GM18519 (cell line): Measurements from ENCODE around the gene SMOC2.

Experiments used
- ATAC-seq: cut with Tn5 transposase; IDR thresholded peaks from one replicate; pipeline ENCODE4 v1.9.1; 2021; ENCODE audit warnings: mild to moderate bottlenecking, moderate library complexity; ENCODE audit not compliant: unreplicated experiment, low FRiP score

The SMOC2 gene

GRCh38 chr6:168472363-168472762 is 31.4 kb downstream of the SMOC2 start:
- no peak for ATAC-seq

- no peak for ATAC-seq
Measured at GRCh38 chr6:168473197-168473596, 32.2 kb downstream of the SMOC2 start.

GRCh38 chr6:168475188-168476013 is 34.4 kb downstream of the SMOC2 start:
- ATAC-seq = no peak

- ATAC-seq = no peak
Measured at GRCh38 chr6:168479421-168479820, 38.4 kb downstream of the SMOC2 start.

DNA sequence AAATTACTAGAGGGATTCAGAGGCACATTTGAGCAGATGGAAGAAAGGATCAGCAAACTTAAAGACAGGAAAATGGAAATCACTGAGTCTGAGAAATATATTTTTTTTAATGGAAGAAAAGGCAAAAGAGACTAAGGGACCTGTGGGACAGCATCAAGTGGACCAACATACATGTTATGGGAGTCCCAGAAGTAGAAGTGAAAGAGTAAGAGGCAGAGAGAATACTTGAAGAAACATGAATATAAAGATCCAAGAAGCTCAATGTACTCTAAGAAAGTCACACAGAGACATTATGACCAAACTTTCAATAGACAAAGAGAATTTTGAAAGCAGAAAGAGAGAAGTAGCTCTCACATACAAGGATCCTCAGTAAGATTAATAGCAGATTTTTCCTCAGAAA is 39.5 kb downstream of the SMOC2 start:
- ATAC-seq = no peak

- ATAC-seq = no peak
Measured at GRCh38 chr6:168485818-168486217, 44.8 kb downstream of the SMOC2 start.

DNA sequence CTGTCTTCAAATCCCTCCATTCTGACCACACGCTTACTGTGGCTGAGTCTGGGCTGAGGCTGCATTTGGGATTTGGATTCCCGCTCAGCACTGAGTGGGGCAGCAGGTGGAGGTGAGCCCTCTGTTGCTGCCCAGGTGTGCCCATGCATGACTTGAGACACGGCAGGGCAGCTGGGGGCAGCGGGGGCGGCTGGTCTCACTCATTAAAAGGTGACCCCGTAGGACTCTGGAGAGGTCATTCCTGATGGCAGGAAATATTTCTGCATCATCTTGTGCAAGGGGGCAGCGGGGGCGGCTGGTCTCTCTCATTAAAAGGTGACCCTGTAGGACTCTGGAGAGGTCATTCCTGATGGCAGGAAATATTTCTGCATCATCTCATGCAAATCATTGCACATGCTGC is 49.8 kb downstream of the SMOC2 start:
- ATAC-seq = no peak

- ATAC-seq = no peak
Measured at GRCh38 chr6:168493976-168494375, 53.0 kb downstream of the SMOC2 start.

- ATAC-seq = no peak
Measured at GRCh38 chr6:168494726-168495125, 53.7 kb downstream of the SMOC2 start.

- ATAC-seq = no peak
Measured at GRCh38 chr6:168495133-168495532, 54.1 kb downstream of the SMOC2 start.

DNA sequence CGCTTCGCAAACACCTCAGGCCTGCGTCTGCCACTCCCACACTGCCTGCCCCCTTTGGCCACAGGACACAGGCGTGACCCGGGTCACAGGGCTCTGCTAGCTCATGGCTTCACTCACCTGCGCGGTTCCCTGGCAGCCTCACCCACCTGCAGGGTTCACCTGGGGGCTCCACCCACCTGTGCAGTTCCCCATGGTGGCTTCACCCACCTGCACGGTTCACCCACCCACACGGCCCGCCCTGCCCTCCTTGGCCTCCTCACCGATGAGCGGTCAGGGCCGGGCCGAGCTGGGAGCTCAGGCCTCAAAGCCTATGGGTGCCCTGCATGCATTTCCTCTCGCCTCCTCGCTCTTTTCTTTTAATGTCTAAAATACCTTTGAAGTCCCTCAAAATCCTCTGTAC is 54.7 kb downstream of the SMOC2 start:
- ATAC-seq = no peak

- no peak for ATAC-seq
Measured at GRCh38 chr6:168496139-168496996, 55.4 kb downstream of the SMOC2 start.

DNA sequence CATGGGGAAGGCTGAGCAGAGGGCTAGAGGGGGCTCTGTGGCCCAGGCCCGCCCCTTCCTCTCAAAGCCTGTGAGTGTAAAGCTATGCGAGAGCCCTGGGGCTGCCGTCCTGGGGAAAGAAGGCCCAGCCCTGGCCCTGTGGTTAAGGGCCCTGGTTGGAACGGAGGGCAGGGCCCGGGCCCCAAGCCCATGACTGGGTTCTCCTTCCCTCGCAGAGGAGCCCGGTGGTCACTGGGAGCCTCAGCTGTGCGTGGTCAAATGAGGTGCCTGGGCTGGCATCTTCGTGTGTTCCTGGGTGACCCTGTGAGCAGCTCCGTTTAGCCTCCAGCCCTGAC is 56.0 kb downstream of the SMOC2 start:
- ATAC-seq = no peak

DNA sequence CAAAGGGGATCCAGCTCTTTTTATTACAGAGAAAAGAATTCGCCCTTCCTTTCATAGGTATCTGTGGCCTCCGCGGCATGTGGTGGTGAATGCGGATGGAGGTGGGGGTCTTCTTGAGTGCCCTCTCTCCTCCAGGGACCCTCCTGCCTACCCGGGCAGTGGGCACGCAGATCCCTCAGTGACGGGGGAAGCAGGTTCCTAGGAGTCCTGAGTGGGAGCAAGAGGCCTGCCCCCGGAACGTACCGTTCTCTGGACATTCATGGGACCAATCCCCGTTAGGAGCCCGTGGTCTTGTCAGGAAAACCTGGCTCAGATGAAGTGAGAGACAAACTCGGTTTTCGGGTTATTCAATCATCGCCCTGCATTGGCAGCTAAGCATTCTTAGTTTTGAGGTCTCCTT is 56.4 kb downstream of the SMOC2 start:
- no peak for ATAC-seq

- no peak for ATAC-seq
Measured at GRCh38 chr6:168498161-168498843, 57.3 kb downstream of the SMOC2 start.

- no peak for ATAC-seq
Measured at GRCh38 chr6:168499045-168499650, 58.2 kb downstream of the SMOC2 start.

GRCh38 chr6:168500519-168500918 is 59.5 kb downstream of the SMOC2 start:
- ATAC-seq = no peak

GRCh38 chr6:168501561-168501960 is 60.6 kb downstream of the SMOC2 start:
- ATAC-seq = no peak

GRCh38 chr6:168504366-168504765 is 63.4 kb downstream of the SMOC2 start:
- no peak for ATAC-seq

DNA sequence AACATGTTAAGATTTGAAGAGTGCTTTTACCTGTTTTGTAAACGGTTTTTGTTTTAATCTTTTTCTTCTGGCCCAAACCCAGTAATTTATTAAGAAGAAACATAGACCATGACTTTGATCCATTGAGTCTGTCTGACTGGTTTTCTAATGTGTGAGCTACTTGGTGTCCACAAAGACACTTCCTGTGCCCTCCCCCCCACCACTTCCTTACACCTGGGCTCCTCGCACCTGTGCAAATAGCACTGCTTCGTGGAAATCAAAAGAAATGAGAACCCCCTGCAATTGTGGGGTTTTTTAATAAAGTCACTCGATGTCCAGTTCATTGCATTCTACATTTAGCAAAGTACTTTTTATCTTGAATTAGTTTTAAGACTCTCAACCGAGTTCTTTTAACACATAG is 65.5 kb downstream of the SMOC2 start:
- ATAC-seq = no peak

GRCh38 chr6:168507297-168507696 is 66.3 kb downstream of the SMOC2 start:
- no peak for ATAC-seq
